GM21737 (cell line): ENCODE data around the gene PLXND1.

Experiments
- ATAC-seq: cut with Tn5 transposase; IDR thresholded peaks from one replicate; pipeline ENCODE4 v1.9.1; 2021; ENCODE audit warnings: mild to moderate bottlenecking, moderate library complexity; ENCODE audit not compliant: unreplicated experiment

Gene PLXND1

DNA sequence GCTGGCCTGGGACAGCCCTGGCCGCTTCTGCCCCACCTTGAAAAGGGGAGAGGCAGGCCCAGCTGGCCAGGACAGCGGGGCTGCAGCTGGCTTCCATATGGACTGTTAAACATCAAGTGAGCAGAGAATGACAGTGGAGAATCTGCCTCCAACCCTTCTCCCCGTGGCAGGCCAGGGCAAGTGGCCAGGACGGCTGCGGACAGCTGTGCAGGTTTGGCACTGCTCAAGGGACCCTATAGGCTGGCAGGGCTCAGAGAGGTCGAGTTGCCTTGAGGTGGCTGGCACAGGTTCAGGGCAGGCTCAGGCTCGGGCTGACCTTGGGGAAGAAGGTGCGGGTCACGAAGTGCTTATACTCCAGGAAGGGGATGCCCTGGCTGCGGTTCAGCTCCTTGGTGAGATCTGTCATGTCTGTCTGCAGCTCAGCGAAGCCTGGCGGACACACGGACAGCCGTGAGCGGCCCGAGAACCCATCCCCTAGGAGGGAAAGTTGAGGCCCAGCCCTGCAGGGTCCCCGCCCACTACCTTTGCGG is 39.2 kb downstream of the PLXND1 start:
- no peak for ATAC-seq

DNA sequence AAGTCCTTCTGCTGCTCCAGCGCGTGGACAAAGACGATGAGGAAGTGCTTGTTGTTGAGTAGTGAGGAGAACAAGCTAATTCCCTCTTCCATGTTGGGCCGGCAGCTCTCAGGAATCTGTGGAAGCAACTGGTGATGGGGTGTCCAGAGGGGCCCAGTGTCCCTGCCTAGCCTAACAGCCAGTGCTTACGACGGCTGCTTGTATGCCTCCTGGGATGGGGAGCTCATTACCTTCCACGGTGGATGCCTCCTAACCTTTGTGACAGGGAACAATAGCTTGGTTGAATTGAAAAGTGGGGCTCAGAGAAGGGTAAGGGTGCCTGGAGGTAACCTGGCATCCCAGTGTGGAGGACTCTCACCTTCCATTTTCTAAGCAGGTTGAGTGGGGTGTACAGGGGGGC is 40.6 kb downstream of the PLXND1 start:
- ATAC-seq, result no peak

DNA sequence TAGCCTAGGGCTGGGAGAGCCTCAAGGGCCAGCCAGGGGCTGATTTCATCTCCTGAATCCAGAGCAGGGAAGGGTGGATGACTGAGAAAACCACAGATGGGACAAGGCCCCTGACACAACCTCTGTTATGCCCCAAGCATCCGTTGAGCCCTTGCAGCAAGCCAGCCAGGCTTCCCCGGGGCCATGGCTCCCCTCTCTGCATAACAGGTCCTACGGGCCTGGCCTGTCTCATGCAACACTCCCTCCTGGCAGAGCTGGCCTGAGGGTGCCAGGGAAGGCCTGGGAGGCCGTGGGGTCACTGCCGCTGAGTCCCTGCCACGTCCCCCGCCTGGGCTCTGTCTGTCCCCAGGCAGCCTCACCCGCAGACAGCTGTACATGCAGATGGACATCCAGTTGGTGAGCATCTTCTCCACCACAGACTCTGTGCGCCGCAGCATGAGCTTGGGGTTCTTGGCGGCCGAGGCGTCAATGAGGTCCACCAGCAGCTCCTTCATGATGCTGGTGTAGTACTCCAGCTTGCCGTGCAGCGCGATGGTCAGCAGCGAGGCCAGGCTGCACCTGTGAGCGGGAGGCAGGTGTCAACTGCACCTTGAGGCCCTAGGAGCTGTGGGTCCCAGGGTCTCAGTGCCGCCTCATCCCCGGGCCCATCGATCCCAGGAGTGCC is 41.4 kb downstream of the PLXND1 start:
- no peak for ATAC-seq

DNA sequence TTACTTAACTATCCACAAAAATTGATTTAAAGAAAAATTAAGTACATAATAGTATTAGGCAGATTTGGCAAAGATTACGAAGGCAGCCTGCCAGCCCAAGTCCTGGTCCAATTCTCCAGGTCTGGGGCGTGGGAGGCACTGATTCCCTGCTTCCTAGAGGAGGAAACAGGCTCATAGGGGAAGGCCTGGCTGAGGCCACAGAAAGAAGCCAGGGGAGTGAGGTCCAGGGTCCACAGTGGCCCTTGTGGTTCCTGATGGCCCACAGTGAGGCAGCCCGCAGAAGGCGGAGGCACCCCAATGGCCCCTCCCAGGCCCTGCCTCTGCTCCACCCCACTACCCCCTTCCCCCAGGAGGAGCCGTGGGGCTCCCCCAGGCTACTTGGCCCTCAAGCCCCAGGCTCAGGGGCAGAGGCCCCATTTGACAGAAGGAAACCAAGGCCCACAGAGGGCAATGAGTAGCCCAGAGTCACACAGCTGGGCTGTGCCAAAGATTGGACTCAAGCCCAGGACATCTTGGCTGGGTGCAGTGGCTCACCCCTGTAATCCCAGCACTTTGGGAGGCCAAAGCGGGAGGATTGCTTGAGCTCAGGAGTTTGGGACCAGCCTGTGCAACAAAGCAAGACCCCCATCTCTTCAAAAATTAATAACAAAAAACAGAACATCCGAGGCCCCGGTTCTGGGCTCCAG is 42.5 kb downstream of the PLXND1 start:
- no peak for ATAC-seq

DNA sequence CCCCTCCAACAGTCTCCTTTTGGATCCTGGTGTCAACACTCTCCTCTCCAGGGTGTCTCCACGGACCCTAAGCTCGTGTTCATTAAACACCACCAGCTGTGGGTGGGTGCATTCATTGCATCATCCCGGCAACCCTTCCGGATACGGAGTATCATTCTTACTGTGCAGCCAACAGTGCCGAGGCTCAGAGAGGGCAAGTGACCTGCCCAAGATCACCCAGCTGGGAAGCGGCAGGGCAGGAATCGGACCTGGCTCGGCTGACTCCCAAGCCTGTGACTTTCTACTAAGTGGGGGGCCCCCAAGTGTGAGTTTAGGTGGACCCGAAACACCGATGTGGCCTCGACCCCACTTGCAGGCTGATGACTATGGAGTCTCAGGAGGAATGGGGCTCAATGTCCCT is 43.1 kb downstream of the PLXND1 start:
- no peak for ATAC-seq

DNA sequence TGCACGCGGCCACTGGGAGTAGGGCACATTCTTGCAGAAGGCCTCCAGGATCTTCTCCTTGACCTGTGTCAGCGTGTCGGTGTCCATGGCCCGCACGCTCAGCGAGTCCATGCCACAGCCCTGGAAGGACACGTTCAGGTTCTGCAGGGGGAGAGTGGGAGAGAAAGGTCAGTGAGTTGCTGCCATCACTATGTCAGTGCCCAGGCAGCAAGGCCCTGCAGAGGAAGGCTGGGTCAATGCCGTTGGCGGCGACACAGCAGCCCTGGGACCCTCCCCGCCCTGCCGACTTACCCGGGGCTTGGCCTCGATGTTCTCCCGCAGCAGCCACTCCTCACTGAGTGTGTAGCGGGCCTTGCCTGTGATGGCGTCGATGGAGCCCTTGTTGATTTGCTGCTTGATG is 43.7 kb downstream of the PLXND1 start:
- ATAC-seq, result no peak

DNA sequence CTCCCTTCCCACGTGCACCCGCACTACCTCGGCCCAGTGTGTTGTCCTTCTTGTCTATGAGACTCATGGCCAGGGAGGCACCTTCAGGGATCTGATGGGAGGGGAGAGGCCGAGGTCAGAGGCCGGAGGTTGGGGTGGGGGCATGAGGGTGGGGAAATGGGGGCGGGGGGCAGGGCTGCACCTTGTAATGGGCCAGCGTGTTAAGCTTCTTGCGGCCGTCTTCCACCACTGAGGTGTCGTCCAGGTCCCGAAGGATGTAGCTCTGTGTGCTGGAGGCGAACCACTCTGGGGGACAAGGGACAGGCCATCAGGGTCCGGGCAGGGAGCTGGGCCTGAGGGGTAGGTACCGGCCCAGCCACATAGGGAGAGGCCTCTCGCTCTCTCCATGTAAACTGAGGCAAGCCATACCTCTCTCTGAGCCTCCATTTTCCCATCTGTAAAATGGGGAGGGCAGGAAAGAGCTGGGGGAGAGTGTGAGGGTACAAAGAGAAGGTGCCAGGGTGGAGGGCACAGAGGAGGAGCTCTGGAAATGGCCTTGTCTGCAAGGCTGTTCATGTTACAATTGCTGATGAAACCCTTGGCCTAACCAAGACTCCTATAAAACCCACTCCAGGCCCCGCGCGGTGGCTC is 44.7 kb downstream of the PLXND1 start:
- no peak for ATAC-seq

DNA sequence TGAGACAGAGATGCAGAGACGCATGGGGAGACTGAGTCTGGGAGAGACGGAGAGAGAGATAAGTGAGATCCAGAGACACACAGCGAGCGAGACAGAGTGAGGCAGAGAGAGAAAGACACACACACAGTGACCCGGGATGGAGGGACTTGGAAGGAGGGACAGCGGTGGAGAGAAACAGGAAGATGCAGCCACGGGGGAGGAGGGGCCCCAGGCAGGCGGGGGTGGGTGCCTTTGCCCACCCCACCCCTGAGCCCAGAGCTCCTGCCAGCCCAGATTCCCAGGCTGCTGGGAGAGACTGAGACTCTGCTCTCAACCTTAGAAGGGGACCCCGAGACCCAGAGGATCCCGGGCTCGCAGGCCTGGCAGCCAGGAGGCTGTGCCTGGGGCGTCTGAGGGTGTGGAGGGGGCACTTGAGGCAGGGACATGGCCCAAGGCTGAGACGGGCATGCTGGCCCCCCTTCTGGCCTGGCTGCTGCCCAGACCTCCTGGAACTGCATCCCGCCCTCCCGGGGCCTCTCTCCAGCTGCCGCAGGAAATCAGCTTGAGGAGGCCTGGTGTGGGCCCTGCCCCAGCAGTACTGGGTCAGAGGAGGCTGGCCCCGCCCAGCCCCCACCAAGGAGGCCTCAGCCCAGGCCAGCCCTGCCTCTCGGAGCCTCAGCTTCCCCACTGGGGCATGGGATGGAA is 45.4 kb downstream of the PLXND1 start:
- no peak for ATAC-seq

DNA sequence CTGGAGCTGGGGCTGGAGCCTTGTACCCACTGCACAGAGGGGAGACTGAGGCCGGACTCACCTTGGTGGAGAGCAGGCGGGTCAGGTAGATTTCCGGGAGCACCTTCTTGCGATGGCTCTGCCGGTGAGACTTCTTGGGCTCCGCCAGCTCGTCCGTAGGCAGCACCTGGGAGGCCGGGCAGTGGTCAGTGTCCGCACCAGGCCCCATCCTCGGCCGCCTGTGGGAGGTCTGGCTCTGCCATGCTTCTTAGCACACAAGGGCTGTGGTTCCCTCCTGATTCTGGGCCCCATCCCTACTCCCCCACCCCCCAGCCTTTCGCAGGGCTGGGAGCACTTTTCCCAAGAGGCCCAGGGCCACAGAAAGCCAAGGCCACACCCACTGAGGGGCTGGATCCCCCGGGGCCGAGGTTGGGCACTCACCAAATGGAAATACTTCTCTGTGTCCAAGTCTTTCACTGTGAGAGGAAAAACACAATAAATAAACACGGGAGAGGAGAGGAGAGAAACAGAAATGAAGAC is 46.1 kb downstream of the PLXND1 start:
- ATAC-seq, result no peak

DNA sequence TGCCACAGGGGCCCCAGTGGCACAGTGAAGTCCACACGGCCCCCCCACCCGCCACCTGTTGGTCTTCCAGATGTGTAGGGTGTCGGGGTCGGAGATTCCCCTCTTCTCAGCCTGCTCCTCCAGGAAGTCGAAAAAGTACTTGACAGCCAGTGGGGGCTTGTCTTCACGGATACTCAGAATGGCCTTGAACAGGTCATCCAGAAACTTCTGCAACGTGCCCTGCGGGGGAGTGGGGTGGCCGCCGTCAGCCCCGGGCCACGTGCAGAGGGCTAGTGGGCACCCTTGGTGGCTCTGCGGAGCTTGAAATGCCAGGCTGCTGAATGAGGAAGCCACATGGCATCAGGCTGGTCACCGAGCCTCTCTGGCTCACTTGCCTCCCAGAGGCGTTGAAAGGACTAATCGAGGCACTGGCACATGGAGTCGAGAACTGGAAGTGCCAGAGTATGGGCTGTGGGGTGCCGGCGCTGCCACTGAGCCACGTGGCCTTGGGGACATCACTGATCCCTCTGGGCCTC is 46.9 kb downstream of the PLXND1 start:
- ATAC-seq, result no peak

DNA sequence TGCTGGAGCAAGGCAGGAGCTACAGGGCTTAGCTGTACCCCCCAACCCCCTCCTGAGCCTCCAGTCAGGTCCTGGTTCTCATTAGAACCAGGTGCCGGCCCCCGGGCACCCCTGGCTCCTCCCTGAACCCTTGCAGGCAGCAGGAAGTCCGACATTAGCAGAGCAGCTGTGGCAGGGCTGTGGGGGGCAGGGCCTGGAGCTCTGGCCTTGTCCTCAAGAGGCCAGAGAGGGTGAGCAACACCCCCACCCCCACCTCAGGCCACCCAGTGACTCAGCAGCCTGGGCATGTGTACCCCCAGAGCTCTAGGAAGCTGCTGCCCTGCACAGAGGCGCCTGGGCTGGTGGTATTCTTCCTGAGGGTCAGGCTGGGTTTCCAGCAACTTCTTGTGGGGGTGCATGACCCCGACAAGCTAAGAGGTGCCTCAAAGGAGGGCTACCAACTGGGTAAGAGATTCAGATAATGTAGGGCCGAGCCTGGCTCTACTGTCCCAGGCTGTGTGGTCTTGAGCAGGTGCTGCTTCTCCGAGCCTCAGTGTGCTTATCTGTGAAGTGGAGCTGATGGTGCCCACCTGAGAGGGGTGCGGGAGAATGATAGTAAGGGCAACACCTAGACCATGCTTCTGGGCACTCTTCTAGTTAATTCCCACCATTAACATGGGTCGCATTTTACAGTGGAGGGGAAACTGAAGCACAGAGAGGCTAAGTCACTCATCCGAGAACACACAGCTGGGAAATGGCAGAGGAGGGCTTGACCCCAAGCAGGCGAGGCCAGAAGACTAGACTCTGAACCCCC is 47.5 kb downstream of the PLXND1 start:
- ATAC-seq, result no peak

DNA sequence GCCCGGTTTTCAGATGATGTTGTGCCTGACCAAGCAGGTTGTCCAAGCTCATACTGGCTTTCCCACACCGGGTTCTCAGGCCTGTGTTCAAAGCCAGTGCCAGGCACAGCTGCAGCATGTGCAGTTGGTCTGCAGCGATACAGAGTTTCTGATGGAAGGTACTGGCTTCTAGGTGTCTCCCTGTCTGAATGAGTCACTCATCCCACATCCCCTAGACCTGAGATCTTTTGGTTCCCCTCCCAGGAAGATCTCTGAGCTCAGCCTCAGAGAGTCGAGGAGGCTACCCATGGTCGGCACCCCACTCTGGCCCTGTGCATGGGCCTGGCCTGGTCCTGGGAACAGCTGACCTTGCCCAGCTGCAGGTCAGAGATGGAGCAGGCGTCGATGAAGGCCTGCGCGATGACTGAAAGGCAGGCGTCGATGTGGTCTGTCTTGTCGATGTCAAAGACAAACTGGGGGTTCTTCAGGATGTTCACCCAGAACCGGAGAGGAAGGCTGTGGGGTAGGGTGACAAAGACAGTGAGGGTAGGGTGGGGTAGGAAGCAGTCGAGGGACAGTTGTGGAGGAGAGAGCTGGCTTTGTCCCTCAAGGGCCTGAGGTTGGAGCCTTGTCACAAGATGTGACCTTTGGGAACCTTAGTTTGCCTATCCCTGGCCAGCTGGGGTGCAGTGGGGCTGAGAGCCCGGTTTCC is 48.2 kb downstream of the PLXND1 start:
- no peak for ATAC-seq

DNA sequence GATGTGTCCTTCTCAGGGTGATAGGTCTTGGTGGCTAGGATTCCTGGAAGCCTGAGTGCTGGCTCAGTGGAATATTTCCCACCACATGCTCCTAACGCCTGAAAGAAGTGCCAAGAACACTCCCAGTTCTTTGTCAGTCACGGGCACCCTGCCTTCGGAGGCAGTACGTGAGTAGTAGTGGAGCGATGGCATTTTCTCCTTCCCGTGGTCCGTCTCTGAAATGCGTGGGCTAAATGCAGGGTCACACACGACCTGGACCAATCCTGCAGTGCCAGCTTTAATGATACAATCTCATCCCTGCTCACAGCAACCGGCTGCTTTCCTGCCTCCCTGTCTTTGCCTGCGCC is 49.0 kb downstream of the PLXND1 start:
- no peak for ATAC-seq

DNA sequence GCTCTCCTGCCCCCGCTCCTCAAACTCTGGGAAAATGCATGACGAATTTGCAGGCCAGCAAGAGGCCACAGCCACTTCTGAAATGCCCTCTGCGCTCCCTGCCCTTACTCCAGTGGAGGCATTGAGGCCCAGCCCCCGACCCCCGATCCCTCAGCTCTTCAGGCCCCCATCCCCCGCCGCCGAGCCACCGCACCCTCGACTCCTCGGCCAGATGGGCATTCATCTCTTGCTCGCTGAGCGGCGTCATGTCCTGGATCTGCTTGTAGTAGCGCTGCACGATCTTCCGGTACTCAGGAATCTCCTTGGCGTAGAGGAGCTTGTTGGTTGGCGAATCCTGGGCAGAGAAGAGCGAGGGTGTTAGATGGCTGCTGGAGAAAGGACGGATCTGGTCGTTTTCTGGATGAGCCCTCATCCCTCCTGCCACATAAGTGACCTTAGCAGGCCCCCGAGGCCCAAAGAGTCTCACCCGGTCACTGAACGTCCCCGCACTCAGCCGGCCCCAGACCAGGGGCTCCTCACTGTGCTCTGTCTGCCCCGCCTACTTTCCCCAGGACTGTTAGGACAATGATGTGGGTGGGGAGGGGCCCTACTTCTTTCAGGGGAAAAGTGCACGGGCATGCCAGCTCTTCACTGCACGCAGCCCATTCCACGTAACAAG is 49.5 kb downstream of the PLXND1 start:
- no peak for ATAC-seq

DNA sequence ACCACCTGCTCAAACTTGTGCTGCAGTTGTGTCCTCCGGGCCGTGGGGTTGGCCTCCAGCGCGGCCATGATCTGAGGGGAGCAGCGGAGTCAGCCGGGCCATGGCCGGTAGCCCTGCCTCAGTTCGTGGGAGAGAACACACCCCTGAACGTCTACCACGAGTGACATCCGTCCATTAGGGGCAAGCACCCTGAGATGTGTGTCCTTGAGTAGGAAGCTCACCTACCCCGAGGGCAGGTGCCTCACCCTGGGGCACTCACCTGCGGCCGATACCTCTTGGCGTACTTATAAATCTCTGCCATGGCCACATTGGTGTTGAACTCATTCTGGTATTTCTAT is 50.1 kb downstream of the PLXND1 start:
- ATAC-seq, result no peak

DNA sequence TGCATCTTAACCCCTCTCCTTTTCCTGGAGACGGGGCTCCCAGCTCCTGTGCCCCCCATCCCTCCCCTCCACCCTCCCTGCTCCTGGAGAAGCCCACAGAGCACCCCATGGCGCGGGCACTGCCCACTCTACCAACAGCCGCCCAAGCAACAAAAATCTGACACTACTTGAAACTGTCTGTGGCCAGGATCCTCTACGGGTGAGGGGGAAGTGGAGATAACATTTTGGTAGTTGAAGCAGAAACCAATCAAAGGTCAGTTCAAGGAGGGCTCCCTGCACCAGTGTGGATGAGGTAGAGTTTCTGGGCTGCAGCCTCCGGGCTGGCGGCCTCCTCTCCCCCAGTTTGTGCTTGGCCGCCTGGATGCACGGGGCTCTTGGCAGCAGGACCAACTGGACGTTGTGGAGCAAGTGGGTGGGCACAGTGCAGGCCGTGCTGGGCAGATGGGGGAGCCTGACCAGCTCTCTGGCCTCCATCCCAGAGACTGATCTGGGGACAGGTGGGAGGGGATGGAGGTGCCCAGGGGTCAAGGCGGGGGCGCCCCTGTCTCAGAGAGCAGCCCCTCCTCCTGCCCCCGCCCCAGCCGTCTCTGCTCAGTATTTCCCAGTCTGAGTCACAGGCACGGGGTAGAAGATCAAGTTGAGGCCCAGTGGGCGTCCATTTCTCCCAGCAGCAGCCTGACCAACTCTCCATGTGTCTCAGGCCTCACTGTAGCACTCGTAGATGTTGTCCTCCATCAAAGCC is 50.7 kb downstream of the PLXND1 start:
- ATAC-seq, result no peak

DNA sequence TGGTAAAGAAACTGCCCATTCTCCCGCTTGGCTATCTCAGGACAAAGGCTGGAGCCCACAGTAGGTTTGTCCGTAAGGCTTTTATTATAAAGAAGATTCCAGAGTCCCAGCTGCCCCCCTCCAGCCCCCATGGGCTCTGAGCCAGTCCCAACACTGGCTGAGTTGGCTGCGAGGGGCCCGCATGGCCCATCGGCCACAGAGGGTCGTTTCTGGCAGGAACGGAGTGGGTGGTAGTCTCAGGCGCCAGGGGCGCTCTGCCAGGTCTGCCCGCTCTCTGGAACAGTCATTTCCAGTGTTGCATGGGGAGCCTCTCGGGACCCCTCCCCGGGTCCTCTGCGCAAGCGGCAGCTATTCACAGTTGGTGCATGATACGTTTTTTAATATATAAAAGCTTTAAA is 51.3 kb downstream of the PLXND1 start:
- no peak for ATAC-seq

DNA sequence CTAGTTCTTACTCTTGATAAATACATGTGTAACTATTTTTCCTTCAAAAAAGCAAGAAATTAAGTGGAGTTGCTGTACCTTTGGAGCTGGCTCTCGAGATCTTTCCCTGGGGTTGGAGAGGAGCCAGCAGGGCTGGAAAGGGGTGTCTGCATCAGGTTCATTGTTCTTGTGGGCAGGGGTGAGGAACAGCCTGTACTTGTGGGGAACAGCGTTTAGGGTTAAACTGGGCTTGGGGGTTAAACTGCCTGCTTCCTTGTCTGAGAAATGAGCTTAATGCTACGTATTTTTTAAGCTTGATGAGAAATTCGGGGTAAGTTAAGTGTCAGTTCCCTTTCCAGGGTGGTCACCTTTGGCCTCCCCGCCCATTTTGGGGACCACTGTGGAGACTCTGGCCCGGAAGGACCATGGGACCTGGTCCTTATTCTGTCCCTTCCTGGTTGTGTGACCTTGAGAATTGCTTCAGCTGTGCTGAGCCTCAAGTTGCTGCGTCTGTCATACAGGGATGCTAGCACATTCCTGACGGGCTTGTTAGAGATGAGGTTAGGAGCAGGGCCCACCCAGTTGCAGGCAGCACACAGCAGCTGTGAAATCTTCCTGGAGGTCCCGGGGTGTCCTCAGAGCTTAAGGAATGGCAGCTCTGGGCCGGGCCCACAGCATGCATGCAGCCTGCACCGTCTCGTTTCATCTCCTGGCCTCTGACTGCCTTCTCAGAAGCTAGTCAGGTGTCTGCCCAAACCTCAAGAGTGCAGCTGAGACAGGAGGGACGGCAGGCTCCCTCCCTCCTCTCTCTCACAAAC is 51.9 kb downstream of the PLXND1 start:
- no peak for ATAC-seq
